GM19351 (cell line): Measurements from ENCODE around the gene ANKRD55.
"Not testable (repeated sequence)": the region's sequence is repeated elsewhere in the genome, so short reads cannot be mapped to it uniquely, and the experiment has no call there.

Experiments
- ATAC-seq: cut with Tn5 transposase; IDR thresholded peaks from one replicate; pipeline ENCODE4 v1.9.1; 2021; ENCODE audit warnings: mild to moderate bottlenecking, moderate library complexity; ENCODE audit not compliant: unreplicated experiment

Gene ANKRD55

DNA sequence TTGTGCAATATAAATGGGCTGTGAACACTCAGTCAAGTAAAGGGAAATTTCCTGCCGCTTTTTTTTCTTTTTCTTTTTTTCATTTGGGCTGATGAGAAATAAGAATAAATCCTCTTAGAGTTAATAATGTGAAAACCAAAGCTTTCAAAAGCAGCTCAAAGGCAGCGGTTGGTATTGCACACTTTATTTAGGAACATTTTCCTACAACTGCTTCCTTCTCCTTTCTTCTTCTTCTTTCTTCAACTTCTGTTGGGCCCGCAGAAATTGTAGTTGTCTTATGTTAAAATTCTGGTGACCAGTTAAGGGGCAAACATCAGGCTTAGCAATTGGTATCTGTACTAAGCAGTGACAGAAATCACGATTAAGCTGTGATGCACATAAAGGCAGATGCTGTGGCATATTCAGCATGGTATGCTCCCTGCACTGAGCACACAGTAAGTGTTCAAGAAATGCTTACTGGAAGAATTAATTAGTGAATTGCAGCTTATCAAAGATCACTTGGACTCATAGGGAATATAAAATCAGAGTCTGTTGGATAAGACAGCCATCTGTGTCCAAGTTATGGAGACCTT, 85.4 kb downstream of the ANKRD55 start:
- ATAC-seq = no peak

DNA sequence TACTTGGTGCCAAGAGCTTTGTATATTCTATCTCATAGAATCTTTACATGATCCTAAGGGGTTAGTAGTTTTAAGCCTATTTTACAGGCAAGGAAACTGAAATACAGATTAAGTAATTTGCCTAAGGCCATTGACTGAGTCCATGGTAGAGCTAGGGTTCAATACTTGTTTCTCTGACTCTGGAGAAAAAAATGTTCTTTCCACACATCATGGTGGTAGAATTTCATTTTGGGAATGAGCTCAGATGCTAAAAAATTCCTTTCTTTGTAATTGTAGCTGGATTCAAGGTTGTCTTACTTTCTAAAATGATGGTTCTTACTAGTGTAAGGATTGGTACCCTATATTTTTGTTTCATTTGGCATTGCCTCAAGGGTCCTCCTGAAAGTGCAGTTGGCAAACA, 86.0 kb downstream of the ANKRD55 start:
- ATAC-seq = no peak

DNA sequence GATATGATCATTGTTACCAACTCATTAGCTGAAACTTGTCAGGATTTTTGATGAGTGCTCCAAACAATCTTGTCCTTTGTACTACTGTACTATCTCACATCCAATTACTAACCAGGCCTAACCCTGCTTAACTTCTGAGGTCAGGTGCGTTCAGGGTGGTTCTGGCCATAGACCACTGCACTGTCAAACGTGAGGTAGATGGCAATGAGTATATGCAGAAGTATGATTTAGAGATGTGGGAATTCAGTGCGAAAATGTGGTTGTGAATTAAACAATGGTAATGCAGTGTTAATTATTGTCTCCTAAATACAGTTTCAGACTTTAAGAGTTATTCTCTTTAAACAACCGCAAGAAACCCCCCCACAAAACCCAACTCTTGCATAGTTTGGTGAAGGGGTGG, 86.5 kb downstream of the ANKRD55 start:
- no peak for ATAC-seq

DNA sequence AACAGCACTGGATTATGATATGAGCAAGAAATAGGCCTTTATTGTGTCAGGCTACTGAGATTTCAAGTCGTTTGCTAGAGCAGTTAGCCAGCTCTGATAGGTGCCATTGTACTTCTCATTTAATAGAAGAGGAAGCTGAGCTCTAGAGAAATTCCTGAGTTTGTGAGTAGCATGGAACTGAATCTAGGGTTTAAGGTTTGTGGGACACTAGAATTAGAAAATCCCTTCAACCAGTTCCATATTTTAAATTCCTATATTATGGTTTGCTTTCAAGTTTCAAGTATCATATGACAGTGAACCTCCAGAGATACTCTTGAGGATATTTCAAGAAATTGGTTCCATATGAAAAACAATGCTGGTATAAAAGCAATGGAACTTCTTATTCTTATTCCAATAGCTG, 87.6 kb downstream of the ANKRD55 start:
- no peak for ATAC-seq

DNA sequence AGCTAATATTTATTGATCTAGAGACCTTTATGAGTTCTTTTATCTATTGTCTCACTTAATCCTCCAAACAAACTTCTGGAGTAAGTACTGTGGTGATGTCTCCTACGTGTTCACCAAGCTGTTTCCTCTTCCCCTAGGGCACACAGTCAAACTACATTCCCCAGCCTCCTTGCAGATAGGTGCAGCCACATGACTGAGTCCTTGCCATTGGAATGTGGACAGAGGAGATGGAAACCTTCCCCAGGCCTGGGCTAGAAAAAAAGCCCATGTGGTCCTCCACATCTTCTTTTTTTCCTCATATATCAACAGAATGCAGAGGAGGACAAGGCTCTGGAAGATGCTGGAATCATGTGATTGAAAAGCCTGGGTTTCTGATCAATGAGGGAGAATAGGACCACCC, 88.0 kb downstream of the ANKRD55 start:
- no peak for ATAC-seq

DNA sequence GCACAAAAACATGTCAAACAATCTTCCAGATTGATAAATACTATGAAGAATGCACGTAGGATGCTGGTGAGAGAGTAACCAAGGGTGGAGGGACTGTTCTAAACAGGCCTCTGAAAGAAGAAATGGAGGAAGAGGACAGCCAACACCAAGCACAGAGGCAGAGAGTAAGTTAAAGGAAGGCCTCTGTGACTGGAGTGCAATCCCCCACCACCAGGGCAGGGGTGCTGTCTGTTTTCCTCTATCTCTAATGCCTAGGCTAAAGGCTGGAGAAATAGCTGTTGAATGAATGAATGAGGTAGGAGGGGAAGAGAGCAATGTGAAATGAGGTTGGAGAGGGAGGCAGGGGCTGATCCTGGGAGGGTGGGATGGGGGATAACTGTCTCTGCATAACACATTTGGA, 88.9 kb downstream of the ANKRD55 start:
- no peak for ATAC-seq

GRCh38 chr5:56143373-56143714, 89.8 kb downstream of the ANKRD55 start:
- ATAC-seq = no peak

DNA sequence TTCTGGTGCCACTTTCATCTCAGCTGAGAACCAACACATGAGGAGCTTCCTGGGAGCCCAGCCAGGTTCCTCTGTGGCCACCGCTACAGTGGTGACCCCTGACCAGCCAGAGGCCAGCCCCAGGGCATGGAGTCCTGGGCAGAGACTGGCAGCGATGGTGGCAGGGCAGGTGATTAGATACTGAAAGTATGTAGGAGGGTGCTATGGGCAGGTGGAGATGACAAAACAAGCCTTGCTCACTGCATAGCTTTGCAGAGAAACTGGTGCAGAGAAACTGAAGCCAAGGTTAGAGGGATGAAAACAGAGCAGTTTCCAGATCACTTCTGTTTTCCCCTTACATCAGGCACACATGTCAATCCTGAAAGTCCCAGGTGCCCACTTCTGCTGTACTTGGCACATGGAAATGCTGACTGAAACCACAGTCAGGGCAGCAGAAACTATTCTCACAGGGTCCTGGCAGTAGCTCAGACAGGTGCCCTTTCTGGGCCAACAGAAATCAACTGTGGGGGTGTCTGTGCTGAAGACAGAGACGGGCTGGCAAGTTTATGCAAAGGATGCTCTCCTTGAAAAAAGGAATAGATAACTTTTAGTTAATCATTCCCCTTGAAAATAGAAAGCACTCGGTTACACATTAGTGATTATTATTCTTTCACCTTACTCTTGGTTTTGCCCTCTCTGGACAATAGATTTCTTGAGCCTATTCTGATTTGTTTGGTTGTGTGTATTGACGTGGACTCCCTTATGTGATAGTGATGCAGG, 90.3 kb downstream of the ANKRD55 start:
- peak; percentile 74 for ATAC-seq

DNA sequence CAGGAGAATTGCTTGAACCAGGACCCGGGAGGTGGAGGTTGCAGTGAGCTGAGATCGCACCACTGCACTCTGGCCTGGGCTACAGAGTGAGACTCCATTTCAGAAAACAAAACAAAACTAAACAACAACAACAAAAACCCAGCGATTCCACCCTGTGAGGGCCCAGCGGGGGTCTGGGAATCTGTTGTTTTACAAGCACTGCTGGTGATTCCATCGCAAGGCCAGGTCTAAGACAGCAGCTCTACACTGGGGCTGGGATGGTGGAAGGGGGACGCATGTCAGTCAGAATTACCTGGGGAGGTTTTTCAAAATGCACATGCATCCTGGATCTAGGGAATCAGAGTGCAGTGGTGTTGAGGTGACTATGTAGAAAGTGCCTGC, 90.9 kb downstream of the ANKRD55 start:
- ATAC-seq = no peak

DNA sequence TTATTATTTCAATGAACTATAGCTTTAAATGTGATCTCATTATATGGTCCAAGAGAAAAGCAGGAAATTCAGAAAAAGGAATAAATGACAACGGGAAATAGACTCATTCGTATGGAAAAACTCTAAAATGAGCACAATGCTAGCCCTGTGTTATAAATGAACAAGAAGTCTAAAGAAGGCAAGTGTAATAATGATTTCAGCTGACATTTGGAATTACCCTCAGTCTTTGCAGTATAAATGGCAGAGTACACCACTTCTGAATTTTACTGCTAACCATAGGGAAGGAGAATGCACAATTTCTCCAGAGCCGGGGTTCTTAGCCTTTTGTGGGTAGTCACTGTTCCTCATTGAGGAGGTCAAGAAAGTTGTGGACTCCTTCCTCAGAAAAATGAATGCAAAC, 93.1 kb downstream of the ANKRD55 start:
- ATAC-seq = no peak

- ATAC-seq = no peak
Measured at GRCh38 chr5:56130664-56131063, 102.5 kb downstream of the ANKRD55 start.

- no peak for ATAC-seq
Measured at GRCh38 chr5:56129288-56129687, 103.8 kb downstream of the ANKRD55 start.

DNA sequence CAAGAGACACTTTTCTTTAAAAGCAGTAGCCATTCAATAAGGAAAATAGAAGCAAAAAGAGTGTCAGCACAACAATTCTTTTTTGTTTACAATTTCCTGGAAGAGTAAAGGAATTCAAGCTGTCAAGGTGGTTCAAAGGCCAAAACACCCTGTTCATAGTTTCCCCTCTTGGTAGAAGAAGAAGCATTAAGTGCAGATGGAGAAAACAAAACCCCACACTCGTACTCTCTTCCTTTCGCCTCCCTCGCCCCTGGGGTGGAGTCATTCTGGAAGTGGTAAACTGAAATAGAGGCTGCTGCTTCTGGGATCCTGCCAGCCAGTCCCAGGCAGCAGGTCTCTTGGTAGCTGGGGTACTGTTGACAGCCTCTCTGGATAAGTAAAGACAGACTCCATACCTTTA, 105.0 kb downstream of the ANKRD55 start:
- ATAC-seq = no peak

- ATAC-seq = no peak
Measured at GRCh38 chr5:56126487-56127179, 106.5 kb downstream of the ANKRD55 start.

DNA sequence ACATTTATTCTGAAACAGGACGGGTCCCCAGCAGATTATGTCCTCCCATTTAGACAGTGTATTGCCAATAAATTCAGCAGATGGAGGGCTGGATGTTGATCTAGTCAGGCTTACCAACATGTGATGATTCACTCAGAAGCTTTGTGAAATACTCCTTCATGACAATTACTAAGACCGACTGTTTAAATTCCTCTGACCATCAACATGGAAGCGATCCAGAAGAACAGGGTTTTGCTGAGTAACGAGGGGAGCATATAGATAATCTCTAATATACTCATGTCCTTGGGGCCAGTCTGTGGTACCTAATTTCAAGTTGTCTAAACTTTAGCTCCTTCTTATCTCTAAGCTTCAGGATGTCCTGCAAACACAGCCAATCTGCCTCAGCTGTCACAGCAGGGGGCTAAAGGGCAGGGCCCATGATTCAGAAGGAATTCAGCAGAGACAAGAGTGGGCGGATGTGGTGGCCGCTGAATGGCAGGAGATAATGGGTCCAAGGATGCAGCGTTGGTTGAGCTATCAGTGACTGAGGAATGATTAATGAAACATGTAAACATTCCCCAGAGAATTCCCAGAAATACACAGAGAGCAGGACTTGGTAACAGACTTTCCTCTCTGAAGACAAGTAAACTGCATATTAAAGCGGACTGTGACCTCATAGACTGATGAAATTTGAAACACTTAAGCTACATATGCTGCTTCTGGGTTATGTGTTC, 109.4 kb downstream of the ANKRD55 start:
- no peak for ATAC-seq

GRCh38 chr5:56122360-56122985, 110.7 kb downstream of the ANKRD55 start:
- ATAC-seq = not testable (repeated sequence)

GRCh38 chr5:56119050-56119449, 114.1 kb downstream of the ANKRD55 start:
- no peak for ATAC-seq

GRCh38 chr5:56116599-56117141, 116.5 kb downstream of the ANKRD55 start:
- ATAC-seq = no peak

DNA sequence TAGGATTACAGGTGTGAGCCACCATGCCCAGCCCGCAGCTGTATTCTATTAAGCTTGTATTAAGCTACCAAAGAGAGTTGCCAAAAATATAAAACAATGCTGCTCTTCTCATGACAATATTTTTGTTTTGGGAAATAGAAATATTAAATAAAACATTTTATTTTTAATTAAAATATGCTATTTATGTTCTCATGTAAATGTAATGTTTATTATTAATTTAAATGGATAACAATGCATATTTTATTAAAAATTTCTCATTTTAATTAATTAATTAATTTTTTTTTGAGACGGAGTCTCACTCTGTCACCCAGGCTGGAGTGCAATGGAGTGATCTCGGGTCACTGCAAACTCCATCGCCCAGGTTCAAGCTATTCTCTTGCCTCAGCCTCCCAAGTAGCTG, 117.5 kb downstream of the ANKRD55 start:
- ATAC-seq = no peak

DNA sequence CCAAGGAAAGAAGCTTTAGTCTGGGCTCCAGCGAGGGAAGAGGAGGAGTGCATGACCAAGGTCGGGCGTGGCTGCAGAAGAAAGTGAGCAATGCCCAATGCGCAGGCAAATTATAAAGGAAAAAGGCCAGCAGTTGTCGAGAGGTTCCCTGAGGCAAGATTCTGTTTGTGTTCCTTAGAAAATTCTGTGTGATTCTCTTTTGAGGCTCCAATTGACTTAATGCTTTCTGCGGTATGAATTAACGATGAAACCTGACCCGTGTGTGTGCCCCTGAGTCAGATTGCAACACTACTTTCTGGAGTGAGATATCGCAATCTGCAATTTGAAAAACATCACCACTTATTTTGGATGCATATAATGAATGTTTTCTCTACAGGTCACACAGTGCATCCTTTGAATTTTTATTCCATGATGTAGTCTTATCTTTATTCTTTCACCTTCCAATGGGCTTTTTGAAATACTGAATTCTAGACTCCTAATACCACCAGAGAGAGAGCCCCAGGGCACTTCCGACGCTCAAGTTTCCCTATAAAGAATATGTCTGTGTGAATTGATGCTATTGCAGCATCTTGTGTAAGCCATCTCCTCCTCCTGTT, 120.5 kb downstream of the ANKRD55 start:
- no peak for ATAC-seq

GRCh38 chr5:56111404-56111781, 121.7 kb downstream of the ANKRD55 start:
- ATAC-seq = no peak
